GM23338 (cell line): Measurements from ENCODE around the gene GBF1. TPM values are rescaled to one million over a fixed set of nuclear protein-coding genes. Genes with fewer than 3 reads are reported as not detected.

Experiments
- ATAC-seq: fragments of 200-7000 bp; cut with Tn5 transposase; 3 replicates; pipeline ENCODE4 v1.9.1; 2020
- DNase-seq: peaks from one replicate; pipeline ENCODE4 v3.0.0-alpha.2; 2015; ENCODE audit warnings: low spot score
- H2AFZ ChIP-seq: fragments of 200-600 bp; sonication (generic); 2 replicates; pipeline ENCODE4 v1.8.0; 2016; ENCODE audit warnings: antibody characterized with exemption, mild to moderate bottlenecking, moderate library complexity
- H3F3A ChIP-seq: fragments of 200-600 bp; sonication (generic); replicated peaks from 2 replicates; pipeline ENCODE4 v1.8.0; 2017; ENCODE audit warnings: antibody characterized with exemption, mixed run types, low read depth
- H3K27ac ChIP-seq: fragments of 200-600 bp; sonication (generic); 2 replicates; pipeline ENCODE4 v1.6.1; 2016; ENCODE audit warnings: low read depth
- H3K27me3 ChIP-seq: fragments of 200-600 bp; sonication (generic); 2 replicates; pipeline ENCODE4 v1.8.0; 2016; ENCODE audit warnings: mild to moderate bottlenecking, mixed run types, moderate library complexity; ENCODE audit not compliant: insufficient read depth
- H3K36me3 ChIP-seq: fragments of 200-600 bp; sonication (generic); 2 replicates; pipeline ENCODE4 v1.8.0; 2016; ENCODE audit warnings: mild to moderate bottlenecking; ENCODE audit not compliant: insufficient read depth
- H3K4me1 ChIP-seq: fragments of 200-600 bp; sonication (generic); 2 replicates; pipeline ENCODE4 v1.8.0; 2016; ENCODE audit warnings: mild to moderate bottlenecking, moderate library complexity; ENCODE audit not compliant: insufficient read depth
- H3K4me2 ChIP-seq: fragments of 200-600 bp; sonication (generic); 2 replicates; pipeline ENCODE4 v1.7.1; 2017; ENCODE audit warnings: mixed run types
- H3K4me3 ChIP-seq: fragments of 200-600 bp; sonication (generic); 2 replicates; pipeline ENCODE4 v1.6.1; 2016; ENCODE audit warnings: mixed run types
- H3K79me2 ChIP-seq: fragments of 200-600 bp; sonication (generic); replicated peaks from 2 replicates; pipeline ENCODE4 v1.8.0; 2017; ENCODE audit warnings: mild to moderate bottlenecking; ENCODE audit not compliant: insufficient read depth
- H3K9me2 ChIP-seq: fragments of 200-600 bp; sonication (generic); 2 replicates; pipeline ENCODE4 v1.8.0; 2017; ENCODE audit not compliant: insufficient read depth
- H4K20me1 ChIP-seq: fragments of 200-600 bp; sonication (generic); replicated peaks from 2 replicates; pipeline ENCODE4 v1.8.0; 2017; ENCODE audit warnings: mild to moderate bottlenecking; ENCODE audit not compliant: insufficient read depth
- H3K27ac Mint-ChIP-seq: 2 replicates; pipeline ENCODE4 v1.8.0; 2020; ENCODE audit warnings: inconsistent platforms, mild to moderate bottlenecking, moderate library complexity, mixed read lengths
- H3K27me3 Mint-ChIP-seq: 3 replicates; pipeline ENCODE4 v1.8.0; 2022; ENCODE audit warnings: low read depth, mild to moderate bottlenecking, moderate library complexity, mixed read lengths, inconsistent platforms; ENCODE audit not compliant: insufficient read depth, poor library complexity
- H3K36me3 Mint-ChIP-seq: 3 replicates; pipeline ENCODE4 v1.8.0; 2021; ENCODE audit warnings: low read depth, mild to moderate bottlenecking, inconsistent platforms, moderate library complexity, mixed read lengths
- H3K4me1 Mint-ChIP-seq: 3 replicates; pipeline ENCODE4 v1.8.0; 2020; ENCODE audit warnings: mild to moderate bottlenecking, inconsistent platforms, mixed read lengths
- H3K4me3 Mint-ChIP-seq: 3 replicates; pipeline ENCODE4 v1.8.0; 2021; ENCODE audit warnings: moderate library complexity, mild to moderate bottlenecking, inconsistent platforms, mixed read lengths
- H3K9me3 Mint-ChIP-seq: 3 replicates; pipeline ENCODE4 v1.8.0; 2020; ENCODE audit warnings: moderate library complexity, mild to moderate bottlenecking, inconsistent platforms, mixed read lengths
- CREB1 ChIP-seq: fragments of 250-450 bp; sonication (Bioruptor Pico); IDR thresholded peaks from 2 replicates; pipeline ENCODE4 v1.5.0; 2020; ENCODE audit warnings: low read depth, mild to moderate bottlenecking, moderate library complexity
- CTCF ChIP-seq, 2 experiments: fragments of 200-600 bp in 1 of 2; sonication (generic) in 1 of 2; conservative IDR thresholded peaks; 2 replicates each; pipeline versions ENCODE4 v1.5.1 to v1.6.1; 2016 to 2017; ENCODE audit warnings: antibody characterized with exemption in 2 of 2, low read depth in 2 of 2, mild to moderate bottlenecking in 2 of 2, moderate library complexity in 1 of 2
- JUNB ChIP-seq: IDR thresholded peaks from one replicate; pipeline ENCODE4 v1.6.1; 2016; ENCODE audit warnings: antibody characterized with exemption; ENCODE audit not compliant: unreplicated experiment
- NANOG ChIP-seq: IDR thresholded peaks from 2 replicates; pipeline ENCODE4 v1.6.1; 2016; ENCODE audit warnings: antibody characterized with exemption, borderline replicate concordance
- POLR2AphosphoS5 ChIP-seq: IDR thresholded peaks from 2 replicates; pipeline ENCODE4 v1.6.1; 2016; ENCODE audit warnings: antibody characterized with exemption, low read depth
- REST ChIP-seq: IDR thresholded peaks from one replicate; pipeline ENCODE4 v1.6.1; 2018; ENCODE audit warnings: antibody characterized with exemption; ENCODE audit not compliant: unreplicated experiment
- STAT1 ChIP-seq: IDR thresholded peaks from one replicate; pipeline ENCODE4 v1.6.1; 2016; ENCODE audit warnings: antibody characterized with exemption; ENCODE audit not compliant: unreplicated experiment
- ZNF462 ChIP-seq: fragments of 250-450 bp; sonication (Bioruptor Pico); IDR thresholded peaks from 2 replicates; pipeline ENCODE4 v1.5.0; 2020; ENCODE audit warnings: mild to moderate bottlenecking, moderate library complexity
- polyA plus RNA-seq: library from polyadenylated mRNA; unstranded; fragments of >200 nt; fragmentation: Nextera tagmentation; extraction: Ambion mirVana; gene quantifications from 2 replicates; pipeline ENCODE4 v1.2.1, GENCODE V29; 2016
- total RNA-seq: library from RNA; depleted of rRNA; stranded (reverse); fragments of >200 nt; shearing (Covaris generic); gene quantifications from 2 replicates; pipeline ENCODE4 v1.2.3, GENCODE V29; 2014

GBF1 gene
- total and polyA plus RNA-seq, 2 experiments from 2014 or later, result 6.5 to 27.2 TPM

- TF ChIP-seq JUNB, result no peak
- no peak for TF ChIP-seq NANOG
- no peak for TF ChIP-seq STAT1
- TF ChIP-seq POLR2AphosphoS5, result no peak
- TF ChIP-seq CTCF (conservative IDR thresholded peaks at IDR 0.05; ENCODE audit: low read depth in 2 of 2), result no peak
- TF ChIP-seq REST, result no peak
- no peak for TF ChIP-seq ZNF462 (CRISPR knock-in tag)
- TF ChIP-seq CREB1 (CRISPR knock-in tag), result no peak
- ATAC-seq, result no peak
- no peaks in the 10 kb centered on the region for H3K4me1 Mint-ChIP-seq
Observed at GRCh38 chr10:102255404-102255803, 10.1 kb downstream of the GBF1 start.

More at GRCh38 chr10:102255404-102255803, 10.1 kb downstream of the GBF1 start:
- H3K27me3 Mint-ChIP-seq, result no peaks in the 10 kb centered on the region
- no peak overlapping the region for H3K4me3 Mint-ChIP-seq
- no peaks in the 10 kb centered on the region for H3K9me2 ChIP-seq
- H3K4me3 ChIP-seq, result no peak overlapping the region
- no peaks in the 10 kb centered on the region for H3K36me3 ChIP-seq
- no peak overlapping the region for H2AFZ ChIP-seq
- peaks cover 34% of the 10 kb centered on the region for H4K20me1 ChIP-seq
- no peak overlapping the region for H3K27ac ChIP-seq
- no peak overlapping the region for H3K27ac Mint-ChIP-seq
- peaks cover 59% of the 10 kb centered on the region for H3K79me2 ChIP-seq
- peaks cover 3% of the 10 kb centered on the region; the same call in 1 of the 3 replicates for H3K36me3 Mint-ChIP-seq
- no peak for DNase-seq
- H3K4me1 ChIP-seq, result no peaks in the 10 kb centered on the region
- H3K9me3 Mint-ChIP-seq, result no peaks in the 10 kb centered on the region
- no peak overlapping the region for H3K4me2 ChIP-seq
- no peaks in the 10 kb centered on the region for H3K27me3 ChIP-seq
- H3F3A ChIP-seq, result no peaks in the 10 kb centered on the region
